K562 (cell line): ENCODE measurements around the gene ECM1. TPM values are rescaled to one million over a fixed set of nuclear protein-coding genes. Genes with fewer than 3 reads are reported as not detected.
A peak's percentile ranks its signal among the peaks of the same experiment; 100 is the strongest.

ENCODE experiments used
- ATAC-seq: fragments of 200-7000 bp; cut with Tn5 transposase; 3 replicates; pipeline ENCODE4 v1.9.1; 2020; ENCODE audit warnings: moderate library complexity
- BruUV-seq: library from RNA; stranded (reverse); fragments of 400-500 nt; replicated peaks from 2 replicates; lab custom pipeline; 2021; lab: Mats Ljungman, UMichigan
- CTCF ChIA-PET: fragments of 300-600 bp; formaldehyde crosslinking; extraction: SDS; loops from one replicate; lab custom pipeline; 2021; ENCODE audit warnings: low intra/inter-chr PET ratio; lab: Yijun Ruan, JAX
- POLR2A ChIA-PET: fragments of 300-600, 350-650 bp; sonication (Branson Sonifier 250); formaldehyde crosslinking; extraction: SDS; loops from one replicate; lab custom pipeline; 2021; ENCODE audit warnings: antibody characterized with exemption, inconsistent platforms; lab: Yijun Ruan, JAX
- DNase-seq, 4 experiments: peaks; one replicate each; pipeline versions ENCODE4 v3.0.0 to v3.0.0-alpha.2; 2011 to 2018; ENCODE audit warnings: low spot score in 3 of 4, mixed read lengths in 3 of 4; ENCODE audit errors: extremely low read depth in 1 of 4
- FAIRE-seq: peaks from 2 replicates; lab custom pipeline; 2011; peaks lifted over from hg19 to GRCh38; lab: Jason Lieb, UNC
- H2AFZ ChIP-seq: 2 replicates; pipeline ENCODE4 v1.6.0; 2011; ENCODE audit warnings: low read depth, low read length, control low read depth, inconsistent platforms
- H3K27ac ChIP-seq: fragments of 200-600 bp; 3 replicates; pipeline ENCODE4 v1.8.0; 2011; ENCODE audit warnings: low read depth, mild to moderate bottlenecking, control low read depth, inconsistent platforms, low read length, moderate library complexity, mixed read lengths; ENCODE audit errors: extremely low read depth
- H3K27me3 ChIP-seq, 2 experiments: fragments of 300-600 bp in 1 of 2; 2 replicates in 1 of 2; 3 replicates in 1 of 2; pipeline versions ENCODE4 v1.6.0 to v1.8.0; 2011; ENCODE audit warnings: inconsistent platforms in 2 of 2, low read length in 2 of 2, mild to moderate bottlenecking in 1 of 2, mixed read lengths in 1 of 2, moderate library complexity in 1 of 2; ENCODE audit not compliant: control insufficient read depth in 2 of 2, insufficient read depth in 2 of 2
- H3K36me3 ChIP-seq: fragments of 300-600 bp; 3 replicates; pipeline ENCODE4 v1.8.0; 2011; ENCODE audit warnings: mild to moderate bottlenecking, low read length, inconsistent platforms; ENCODE audit not compliant: control insufficient read depth, insufficient read depth
- H3K4me1 ChIP-seq, 2 experiments: fragments of 200-600 bp in 1 of 2; replicated peaks in 1 of 2; 2 replicates in 1 of 2; 3 replicates in 1 of 2; pipeline versions ENCODE4 v1.5.1 to v1.8.0; 2011; ENCODE audit warnings: inconsistent platforms in 2 of 2, low read length in 2 of 2, mild to moderate bottlenecking in 1 of 2, mixed read lengths in 1 of 2, moderate library complexity in 1 of 2; ENCODE audit not compliant: control insufficient read depth in 2 of 2, insufficient read depth in 2 of 2
- H3K4me2 ChIP-seq: 2 replicates; pipeline ENCODE4 v1.6.1; 2011; ENCODE audit warnings: low read length, control low read depth, inconsistent platforms, mixed read lengths; ENCODE audit not compliant: insufficient read depth
- H3K4me3 ChIP-seq: fragments of 200-600 bp; sonication (generic), shearing (Covaris generic); 2 replicates; pipeline ENCODE4 v1.5.1; 2016; ENCODE audit warnings: control low read depth, inconsistent platforms
- H3K79me2 ChIP-seq: fragments of 200-600 bp; 3 replicates; pipeline ENCODE4 v1.8.0; 2011; ENCODE audit warnings: low read length, inconsistent platforms; ENCODE audit not compliant: control insufficient read depth, insufficient read depth
- H3K9ac ChIP-seq, 2 experiments: 2 replicates each; pipeline versions ENCODE4 v1.6.0 to v1.6.1; 2011; ENCODE audit warnings: low read depth in 2 of 2, low read length in 2 of 2, control low read depth in 1 of 2, inconsistent platforms in 1 of 2, mild to moderate bottlenecking in 1 of 2, mixed read lengths in 1 of 2; ENCODE audit not compliant: insufficient read depth in 1 of 2
- H3K9me1 ChIP-seq: one replicate; pipeline ENCODE4 v1.6.0; 2011; ENCODE audit warnings: inconsistent platforms, mild to moderate bottlenecking, low read length, moderate library complexity; ENCODE audit not compliant: control insufficient read depth, insufficient read depth
- H3K9me3 ChIP-seq: replicated peaks from 2 replicates; pipeline ENCODE4 v1.5.1; 2011; ENCODE audit warnings: low read depth, low read length, inconsistent platforms; ENCODE audit not compliant: control insufficient read depth, insufficient read depth
- H4K20me1 ChIP-seq: replicated peaks from 2 replicates; pipeline ENCODE4 v1.6.1; 2011; ENCODE audit warnings: low read length, inconsistent platforms, mixed read lengths; ENCODE audit not compliant: control insufficient read depth, insufficient read depth
- ARID4B ChIP-seq: sonication (generic); formaldehyde crosslinking; IDR thresholded peaks from 2 replicates; pipeline ENCODE4 v1.8.0; 2022; ENCODE audit warnings: mild to moderate bottlenecking, missing genetic modification reagents
- MECOM ChIP-seq: fragments of 250-450 bp; sonication (Bioruptor Pico); IDR thresholded peaks from 2 replicates; pipeline ENCODE4 v1.8.0; 2022; ENCODE audit warnings: inconsistent platforms
- MLLT1 ChIP-seq, 2 experiments: fragments of 450-650 bp; IDR thresholded peaks; 2 replicates each; pipeline ENCODE4 v1.6.1; 2016
- NFIC ChIP-seq: fragments of 450-650 bp; IDR thresholded peaks from 2 replicates; pipeline ENCODE4 v1.6.1; 2017; ENCODE audit warnings: mild to moderate bottlenecking, inconsistent platforms
- NR2C2 ChIP-seq, 2 experiments: fragments of 200-800 bp in 1 of 2; sonication (Bioruptor generic) in 1 of 2; sonication (generic) in 1 of 2; formaldehyde crosslinking in 1 of 2; IDR thresholded peaks; 2 replicates each; pipeline versions ENCODE4 v1.6.1 to v1.8.0; 2016 to 2022; ENCODE audit warnings: mild to moderate bottlenecking in 1 of 2, missing compliant biosample characterization in 1 of 2, missing genetic modification characterization in 1 of 2, missing genetic modification reagents in 1 of 2
- THRA ChIP-seq: fragments of 450-650 bp; IDR thresholded peaks from 2 replicates; pipeline ENCODE4 v1.6.1; 2017; ENCODE audit warnings: mild to moderate bottlenecking, moderate library complexity
- ZEB2 ChIP-seq: fragments of 450-650 bp; IDR thresholded peaks from 2 replicates; pipeline ENCODE4 v1.6.1; 2016
- ZKSCAN1 ChIP-seq: fragments of 150-350 bp; IDR thresholded peaks from 2 replicates; pipeline ENCODE4 v1.6.1; 2016; ENCODE audit warnings: low read depth, low read length
- ZNF592 ChIP-seq: fragments of 450-650 bp; IDR thresholded peaks from 2 replicates; pipeline ENCODE4 v1.6.1; 2017; ENCODE audit warnings: antibody characterized with exemption, mild to moderate bottlenecking
- WGBS: fragments of 100-300 bp; shearing (Covaris generic); methylation state at CpG from one replicate; pipeline ENCODE4 v1.1.6; 2016; ENCODE audit warnings: low coverage, mixed read lengths; ENCODE audit not compliant: insufficient coverage; ENCODE audit errors: missing lambda C conversion rate; 5-methylcytosine and 5-hydroxymethylcytosine counted together
- in situ Hi-C: fragments of 300-500 bp; cut with MboI; formaldehyde crosslinking; loops from 4 replicates; pipeline ENCODE4 v1.15.0; 2018; ENCODE audit warnings: inconsistent platforms, mixed read lengths
- intact Hi-C: fragments of 100-400 bp; cut with micrococcal nuclease; formaldehyde crosslinking; loops from 2 replicates; pipeline ENCODE4 v1.14.2; 2022
- polyA plus RNA-seq, 8 experiments: library from polyadenylated mRNA; depleted of rRNA in 4 of 8; stranded (reverse) in 5 of 8; unstranded in 3 of 8; fragments of >200 nt; fragmentation: Nextera tagmentation in 2 of 8; fragmentation: Illumina TruSeq in 1 of 8; extraction: Ambion mirVana in 2 of 8; extraction: Trizol in 1 of 8; gene quantifications; 2 replicates each; pipeline versions ENCODE4 v1.2.1 to v1.2.3, GENCODE V29; 2011 to 2014; ENCODE audit warnings: inconsistent platforms in 1 of 8, missing spikeins in 1 of 8
- total RNA-seq, 7 experiments: library from RNA; depleted of rRNA in 6 of 7; stranded (reverse); fragments of >200 nt in 6 of 7; fragmentation: Illumina TruSeq in 2 of 7; extraction: Trizol in 2 of 7; gene quantifications; 2 replicates each; pipeline versions ENCODE4 v1.2.1 to v1.2.3, GENCODE V29; 2011 to 2021; ENCODE audit warnings: low replicate concordance in 1 of 7

The ECM1 gene
- total and polyA plus RNA-seq, 9 of the 15 experiments (the other 6 are each of a cell fraction or from before 2014, with no cell fraction given) = 6.6 to 52.2 (median 12.8) TPM

GRCh38 chr1:150543500-150544143 is 35.7 kb downstream of the ECM1 start:
- no TSS peak for BruUV-seq
- ATAC-seq (no peak), FAIRE-seq (no peak)
- TF ChIP-seq ZEB2 (no peak), MLLT1 (IDR thresholded peaks at IDR 0.05) (0 out of 4 replicates have a peak, but pooled peaks of 1 of the 2 experiments have one; percentile 19), THRA (no peak), ARID4B (no peak), ZNF592 (0 out of 2 replicates have a peak, but pooled peaks have one; percentile 28), NFIC (peak; percentile 50; the same call in 1 of the 2 replicates), MECOM (no peak), NR2C2 (CRISPR knock-in tag; IDR thresholded peaks at IDR 0.05) (no peak), NR2C2 (tag; IDR thresholded peaks at IDR 0.05) (0 out of 2 replicates have a peak, but pooled peaks have one; percentile 15), ZKSCAN1 (peak; percentile 79; the same call in 1 of the 2 replicates)

More at GRCh38 chr1:150543500-150544143, 35.7 kb downstream of the ECM1 start:
- intact Hi-C loops (loop anchor here (10.0 kb wide), 1 partner anchor 179 kb away; the partner anchor contains the start of gene RPRD2), in situ Hi-C loops (no loop called here)
- H3K4me1 ChIP-seq = peaks cover 30 to 47% of the 10 kb centered on the region in 2 experiments
- no peaks in the 10 kb centered on the region for H4K20me1 ChIP-seq
- peak overlapping the region; percentile 22 to 82; a peak in 2 of 4 replicates for H3K9ac ChIP-seq
- H3K27ac ChIP-seq = peak overlapping the region; percentile 87
- no peaks in the 10 kb centered on the region for H3K36me3 ChIP-seq
- ChIA-PET POLR2A (interaction anchor here (0.7 to 8.9 kb wide), 4 partner anchors 9 to 27 kb away, joined by 3 to 53 read pairs (median 11); partner anchors contain the start of gene FALEC), CTCF (no interaction called here)
- H3K9me3 ChIP-seq = no peaks in the 10 kb centered on the region
- peaks cover 19% of the 10 kb centered on the region for H3K79me2 ChIP-seq
- WGBS = 85% methylated on average over 13 of the region's 13 CpGs
- H3K4me3 ChIP-seq = no peak overlapping the region
- peak overlapping the region; percentile 63 for H2AFZ ChIP-seq
- no peaks in the 10 kb centered on the region for H3K9me1 ChIP-seq
- DNase-seq = peak in 1 of 4 experiments; percentile 22
- H3K4me2 ChIP-seq = no peak overlapping the region
- H3K27me3 ChIP-seq = no peaks in the 10 kb centered on the region
